Stimulated activated naive CD8-positive, alpha-beta T cell treated with anti-CD3 and anti-CD28 coated beads, Interleukin-15, Interleukin-2, amounts not matched to agents 100 ng/mL and 50 ng/mL, for 24 hours (primary cell): Measurements from ENCODE around the gene LGI1.

ENCODE experiments used
- H3K27ac Mint-ChIP-seq: one replicate; pipeline ENCODE4 v1.8.0; 2021; ENCODE audit warnings: mild to moderate bottlenecking, mixed read lengths
- H3K27me3 Mint-ChIP-seq: one replicate; pipeline ENCODE4 v1.8.0; 2021; ENCODE audit warnings: mixed read lengths
- H3K36me3 Mint-ChIP-seq: one replicate; pipeline ENCODE4 v1.8.0; 2021; ENCODE audit warnings: low read depth, mixed read lengths
- H3K4me1 Mint-ChIP-seq: one replicate; pipeline ENCODE4 v1.8.0; 2021; ENCODE audit warnings: low read depth, mixed read lengths
- H3K4me3 Mint-ChIP-seq: one replicate; pipeline ENCODE4 v1.8.0; 2021; ENCODE audit warnings: mild to moderate bottlenecking, mixed read lengths
- H3K9me3 Mint-ChIP-seq: one replicate; pipeline ENCODE4 v1.8.0; 2021; ENCODE audit warnings: mixed read lengths

LGI1 gene

DNA sequence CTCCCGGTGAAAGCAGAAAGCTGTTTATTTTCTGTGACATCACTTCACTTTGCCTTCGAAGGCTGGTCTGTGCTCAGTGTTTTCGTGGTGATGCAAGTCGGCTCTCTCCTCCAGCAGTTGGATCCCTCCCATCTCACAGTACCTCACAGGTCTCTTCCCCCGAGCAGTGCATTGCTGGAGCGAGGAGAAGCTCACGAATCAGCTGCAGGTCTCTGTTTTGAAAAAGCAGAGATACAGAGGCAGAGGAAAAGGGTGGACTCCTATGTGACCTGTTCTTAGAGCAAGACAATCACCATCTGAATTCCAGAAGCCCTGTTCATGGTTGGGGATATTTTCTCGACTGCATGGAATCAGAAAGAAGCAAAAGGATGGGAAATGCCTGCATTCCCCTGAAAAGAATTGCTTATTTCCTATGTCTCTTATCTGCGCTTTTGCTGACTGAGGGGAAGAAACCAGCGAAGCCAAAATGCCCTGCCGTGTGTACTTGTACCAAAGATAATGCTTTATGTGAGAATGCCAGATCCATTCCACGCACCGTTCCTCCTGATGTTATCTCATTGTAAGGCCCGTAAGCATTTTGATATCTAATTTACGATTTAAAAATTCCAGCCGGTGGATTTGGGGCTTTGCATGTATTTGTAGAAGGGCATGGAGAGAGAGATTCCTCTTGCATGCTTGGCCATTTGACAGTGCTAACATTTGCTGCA, at the start of gene LGI1:
Gene LGI1 (plus strand): TSS at position 136 of the 707 bp plus-strand sequence. CDS start 209 bp downstream, at position 345.
- Mint-ChIP-seq H3K27me3 (peaks cover 71% of the 10 kb centered on the region), H3K36me3 (no peaks in the 10 kb centered on the region), H3K9me3 (no peaks in the 10 kb centered on the region), H3K4me3 (no peak within 1 kb of the TSS), H3K4me1 (peaks cover 23% of the 10 kb centered on the region), H3K27ac (no peak within 1 kb of the TSS)

DNA sequence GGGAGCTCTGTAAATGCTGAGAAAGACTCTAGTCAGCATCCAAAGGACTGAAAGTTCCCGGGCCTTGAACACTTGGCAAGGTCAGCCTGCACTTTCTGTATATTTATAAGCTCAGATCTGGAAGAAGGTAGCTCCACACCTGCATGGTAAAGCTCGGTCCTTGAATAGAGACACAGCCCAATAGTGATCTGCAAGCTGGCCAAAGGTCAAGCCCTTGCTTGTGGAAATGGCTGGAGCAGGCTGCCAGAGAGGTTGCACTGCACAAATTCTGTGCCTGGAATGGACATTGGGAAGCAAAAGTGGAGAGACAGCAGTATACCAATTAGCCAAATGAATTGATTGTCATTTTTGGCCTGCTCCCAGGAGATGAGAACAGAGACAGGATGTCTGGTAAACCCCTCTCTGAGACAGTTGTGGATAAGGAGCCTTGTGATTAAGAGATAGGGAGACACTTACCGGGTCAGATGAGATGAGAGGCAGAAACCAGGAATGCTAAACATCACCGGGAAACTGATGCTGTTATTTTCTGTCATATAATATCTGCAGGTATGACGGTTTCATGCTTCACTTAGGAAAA, 47.3 kb upstream of the LGI1 start:
- no peak overlapping the region for H3K4me3 Mint-ChIP-seq
- H3K27me3 Mint-ChIP-seq, result peaks cover 8% of the 10 kb centered on the region
- no peak overlapping the region for H3K27ac Mint-ChIP-seq
- H3K9me3 Mint-ChIP-seq, result no peaks in the 10 kb centered on the region
- no peaks in the 10 kb centered on the region for H3K36me3 Mint-ChIP-seq
- peaks cover 15% of the 10 kb centered on the region for H3K4me1 Mint-ChIP-seq

DNA sequence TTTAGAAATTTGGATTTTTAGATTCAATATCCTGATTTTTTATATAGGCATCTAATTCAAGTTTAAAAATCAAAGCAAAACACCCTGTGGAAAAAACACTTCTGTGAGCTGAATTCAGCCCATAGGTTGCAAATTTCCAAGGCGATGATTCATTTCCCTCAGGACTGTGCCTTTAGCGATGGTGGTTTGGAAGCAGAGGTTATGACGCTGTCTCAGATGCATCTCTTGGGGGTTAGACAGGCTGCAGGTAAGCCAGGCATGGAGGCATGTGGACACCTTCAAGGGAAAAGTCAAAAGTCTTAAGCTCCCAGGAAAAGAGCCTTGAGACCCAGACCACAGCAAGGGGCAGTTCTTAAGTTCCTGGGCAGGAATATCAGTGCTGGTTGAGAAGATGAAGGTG, 45.8 kb upstream of the LGI1 start:
- no peaks in the 10 kb centered on the region for H3K9me3 Mint-ChIP-seq

DNA sequence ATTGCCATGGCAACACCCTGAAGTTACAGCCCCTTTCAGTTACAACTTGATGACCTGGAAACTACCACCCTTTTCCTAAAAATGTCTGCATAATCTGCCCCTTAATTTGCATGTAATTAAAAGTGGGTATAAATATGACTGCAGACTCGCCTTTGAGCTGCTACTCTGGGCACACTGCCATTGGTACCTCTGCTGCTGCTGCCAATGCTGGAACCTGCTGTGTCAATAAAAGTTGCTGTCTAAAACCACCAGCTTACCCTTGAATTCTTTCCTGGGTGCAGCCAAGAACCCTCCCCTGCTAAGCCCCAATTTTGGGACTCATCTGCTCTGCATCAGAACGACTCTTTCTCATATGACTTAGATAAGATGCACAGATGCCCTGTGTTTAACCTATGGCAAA, 45.1 kb upstream of the LGI1 start:
- H3K27me3 Mint-ChIP-seq, result peaks cover 13% of the 10 kb centered on the region
- no peak overlapping the region for H3K27ac Mint-ChIP-seq
- no peaks in the 10 kb centered on the region for H3K9me3 Mint-ChIP-seq
- H3K36me3 Mint-ChIP-seq, result no peaks in the 10 kb centered on the region
- H3K4me3 Mint-ChIP-seq, result no peak overlapping the region
- peaks cover 12% of the 10 kb centered on the region for H3K4me1 Mint-ChIP-seq

More for the DNA sequence above, 45.8 kb upstream of the LGI1 start:
- peaks cover 19% of the 10 kb centered on the region for H3K4me1 Mint-ChIP-seq
- H3K27me3 Mint-ChIP-seq, result peaks cover 11% of the 10 kb centered on the region
- no peak overlapping the region for H3K4me3 Mint-ChIP-seq
- no peak overlapping the region for H3K27ac Mint-ChIP-seq
- H3K36me3 Mint-ChIP-seq, result no peaks in the 10 kb centered on the region

DNA sequence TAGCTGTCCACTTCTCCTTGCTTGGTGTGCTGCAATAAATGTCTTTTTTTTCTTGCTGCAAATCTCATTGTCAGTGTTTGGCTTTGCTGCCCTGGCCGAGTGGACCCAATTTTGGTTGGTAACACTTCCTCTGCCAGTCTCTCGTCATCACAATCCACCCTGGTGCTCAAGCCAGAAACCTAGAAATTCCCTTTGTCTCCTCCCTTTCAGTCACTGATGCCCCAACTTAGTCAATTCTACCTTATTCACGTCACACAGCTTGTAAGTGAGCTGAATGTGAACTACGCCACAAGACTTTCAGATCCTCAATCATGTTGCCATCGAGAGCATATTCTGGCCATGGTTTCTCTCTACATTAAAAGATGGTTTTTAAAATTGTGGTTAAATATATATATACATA, 42.4 kb upstream of the LGI1 start:
- Mint-ChIP-seq H3K27me3 (peaks cover 36% of the 10 kb centered on the region), H3K4me3 (no peak overlapping the region), H3K36me3 (no peaks in the 10 kb centered on the region), H3K9me3 (no peaks in the 10 kb centered on the region), H3K4me1 (peaks cover 6% of the 10 kb centered on the region), H3K27ac (no peak overlapping the region)

DNA sequence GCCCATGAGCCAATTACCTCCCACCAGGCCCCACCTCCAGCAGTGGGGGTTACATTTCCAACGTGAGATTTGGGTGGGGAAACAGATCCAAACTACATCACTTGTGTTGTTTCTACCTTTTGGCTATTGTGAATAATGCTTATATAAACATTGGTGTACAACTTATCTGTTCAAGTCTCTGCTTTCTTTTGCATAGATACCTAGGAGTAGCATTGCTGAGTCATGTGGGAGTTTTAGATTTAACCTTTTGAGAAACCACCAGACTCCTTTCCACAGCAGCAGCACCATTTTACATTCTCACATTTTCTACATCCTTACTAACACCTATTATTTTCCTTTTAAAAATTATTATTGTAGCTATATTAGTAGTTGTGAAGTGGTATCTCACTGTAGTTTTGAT, 41.0 kb upstream of the LGI1 start:
- Mint-ChIP-seq H3K27ac (no peak overlapping the region), H3K36me3 (no peaks in the 10 kb centered on the region), H3K9me3 (no peaks in the 10 kb centered on the region), H3K4me1 (peaks cover 13% of the 10 kb centered on the region), H3K4me3 (no peak overlapping the region), H3K27me3 (peaks cover 41% of the 10 kb centered on the region)

DNA sequence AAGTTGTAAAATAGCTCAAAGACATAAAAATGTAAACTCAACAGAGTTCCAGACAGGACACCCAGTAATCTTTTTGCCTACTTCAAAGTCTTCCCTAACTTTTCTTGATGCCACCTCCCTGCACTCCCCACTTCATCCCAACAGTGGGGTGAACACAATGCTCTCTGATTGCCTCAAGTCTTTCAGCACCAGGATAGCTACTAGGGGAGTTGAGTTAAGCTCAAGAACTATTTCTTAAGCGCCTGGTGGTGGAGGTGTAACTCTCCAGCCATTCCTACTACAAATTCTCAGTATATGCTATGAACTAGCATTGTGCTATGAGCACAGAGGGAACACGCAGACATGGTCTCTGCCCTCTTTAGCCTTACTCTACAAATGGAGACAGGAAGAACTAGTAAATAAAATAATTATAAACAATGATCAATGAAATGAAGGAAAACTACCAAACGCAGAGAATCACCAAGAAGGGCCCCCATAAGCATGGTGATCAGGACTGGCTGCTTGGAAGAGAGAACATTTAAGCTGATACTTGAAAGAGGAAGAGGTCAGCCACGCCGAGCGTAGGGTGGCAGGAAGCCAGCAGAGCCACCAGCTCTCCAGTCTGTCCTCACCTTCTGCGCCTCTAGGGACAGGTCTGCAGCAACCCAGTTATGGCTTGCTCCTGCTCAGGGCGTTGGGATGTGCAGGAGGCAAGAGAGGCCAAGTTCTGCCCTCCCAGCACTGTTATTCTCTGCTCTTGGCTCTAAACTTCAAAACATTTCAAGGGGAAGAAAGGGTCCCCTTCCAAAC, 38.6 kb upstream of the LGI1 start:
- Mint-ChIP-seq H3K27ac (no peak overlapping the region), H3K4me3 (no peak overlapping the region), H3K9me3 (no peaks in the 10 kb centered on the region), H3K36me3 (no peaks in the 10 kb centered on the region), H3K27me3 (peaks cover 48% of the 10 kb centered on the region), H3K4me1 (peaks cover 13% of the 10 kb centered on the region)

DNA sequence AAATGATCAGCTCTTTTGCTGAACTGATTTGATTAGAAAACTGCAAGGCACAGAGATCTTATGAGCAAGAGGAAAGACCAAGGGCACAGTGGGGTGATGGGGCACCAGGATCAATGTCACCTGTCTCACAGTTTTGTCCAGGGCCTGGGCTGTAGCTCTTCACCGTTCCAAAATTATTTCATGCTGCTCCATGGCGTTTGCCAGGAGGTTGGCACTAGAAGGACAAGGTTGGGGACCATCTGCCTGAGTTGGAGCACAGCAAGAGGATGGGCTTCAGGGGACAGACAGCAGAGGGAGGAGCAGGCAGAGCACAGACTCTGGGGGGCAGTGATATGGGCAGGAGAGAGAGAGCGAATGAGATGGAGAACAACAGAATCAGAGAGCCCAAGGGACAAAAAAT, 37.8 kb upstream of the LGI1 start:
- Mint-ChIP-seq H3K9me3 (no peaks in the 10 kb centered on the region), H3K36me3 (no peaks in the 10 kb centered on the region), H3K27me3 (peaks cover 52% of the 10 kb centered on the region), H3K4me3 (no peak overlapping the region), H3K4me1 (peaks cover 13% of the 10 kb centered on the region), H3K27ac (no peak overlapping the region)

DNA sequence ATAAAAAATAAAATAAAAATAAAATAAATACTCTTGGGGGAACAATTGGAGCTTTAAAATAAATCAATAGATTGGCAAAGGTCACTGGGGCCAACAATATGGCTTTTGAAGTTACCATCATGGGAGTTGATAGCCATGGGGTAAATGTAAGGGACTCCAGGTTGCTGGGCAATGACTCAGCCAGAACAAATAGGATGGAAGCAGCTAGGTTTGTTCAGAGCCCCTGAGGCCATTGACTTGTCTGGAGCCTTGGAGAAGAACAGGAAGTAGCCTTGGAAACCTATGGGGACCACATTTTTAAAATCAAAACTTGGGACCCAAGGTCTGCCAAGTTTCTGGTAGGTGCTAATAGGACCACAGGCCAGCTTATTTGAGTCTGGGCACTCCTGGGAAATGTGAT, 35.2 kb upstream of the LGI1 start:
- no peak overlapping the region for H3K4me3 Mint-ChIP-seq
- no peak overlapping the region for H3K27ac Mint-ChIP-seq

DNA sequence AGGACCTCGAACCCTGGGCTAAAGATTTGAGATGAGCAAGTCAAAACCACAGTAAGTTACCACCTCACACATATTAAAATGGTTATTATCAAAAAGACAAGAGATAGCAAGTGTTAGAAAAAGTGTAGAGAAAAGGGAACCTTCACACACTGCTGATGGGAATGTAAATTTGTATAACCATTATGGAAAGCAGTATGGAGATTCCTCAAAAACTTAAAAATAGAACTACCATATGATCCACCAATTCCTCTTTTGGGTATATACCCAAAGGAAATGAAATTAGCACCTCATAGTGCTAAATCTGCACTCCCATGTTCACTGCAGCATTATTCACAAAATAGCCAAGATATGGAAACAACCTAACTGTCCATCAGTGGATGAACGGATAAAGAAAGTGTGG, 34.6 kb upstream of the LGI1 start:
- Mint-ChIP-seq H3K27ac (no peak overlapping the region), H3K4me3 (no peak overlapping the region), H3K9me3 (no peaks in the 10 kb centered on the region), H3K4me1 (peaks cover 7% of the 10 kb centered on the region), H3K36me3 (no peaks in the 10 kb centered on the region), H3K27me3 (peaks cover 56% of the 10 kb centered on the region)

More for the DNA sequence above, 35.2 kb upstream of the LGI1 start:
- Mint-ChIP-seq H3K4me1 (peaks cover 7% of the 10 kb centered on the region), H3K36me3 (no peaks in the 10 kb centered on the region), H3K27me3 (peaks cover 57% of the 10 kb centered on the region), H3K9me3 (no peaks in the 10 kb centered on the region)

DNA sequence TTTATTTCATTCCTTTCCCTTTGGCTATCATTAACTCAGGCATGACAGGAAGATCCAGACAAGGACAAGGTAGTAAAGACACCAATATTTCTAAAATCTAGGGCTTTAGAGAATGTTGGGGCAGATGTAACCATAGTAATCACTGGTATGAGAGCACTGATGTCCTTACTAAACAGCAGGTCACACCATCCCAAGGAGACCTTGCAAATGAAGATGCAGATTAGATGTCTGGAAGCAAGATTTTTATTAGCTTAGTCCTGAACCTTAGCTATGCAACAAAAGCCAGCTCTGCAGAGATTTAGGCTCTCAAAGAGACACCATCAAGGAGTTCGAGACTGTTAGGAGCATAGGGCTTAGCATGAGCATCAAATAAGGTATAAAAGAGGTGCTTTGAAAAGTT, 31.7 kb upstream of the LGI1 start:
- H3K36me3 Mint-ChIP-seq, result no peaks in the 10 kb centered on the region
- peaks cover 56% of the 10 kb centered on the region for H3K27me3 Mint-ChIP-seq
- no peak overlapping the region for H3K27ac Mint-ChIP-seq
- H3K4me3 Mint-ChIP-seq, result no peak overlapping the region
- peaks cover under 1% of the 10 kb centered on the region for H3K4me1 Mint-ChIP-seq
- no peaks in the 10 kb centered on the region for H3K9me3 Mint-ChIP-seq

DNA sequence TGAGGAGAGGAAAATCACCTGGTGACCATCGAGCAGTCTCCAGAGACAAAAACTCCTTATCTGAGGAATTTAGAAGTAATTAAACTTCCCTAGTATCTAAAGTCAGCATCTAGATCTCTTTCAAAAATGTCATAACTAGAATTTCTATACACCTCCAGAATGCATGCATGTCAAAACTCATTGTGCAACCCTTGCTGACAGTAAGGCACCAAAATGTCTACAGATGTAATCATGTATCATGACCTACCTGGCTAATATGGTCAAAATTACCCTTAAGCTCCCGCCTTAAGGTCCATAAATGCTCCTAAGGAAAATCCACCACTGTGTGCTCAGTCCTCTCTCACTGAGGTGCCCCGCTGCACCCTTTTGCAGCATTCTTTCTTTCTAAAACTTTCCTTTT, 16.4 kb upstream of the LGI1 start:
- H3K4me3 Mint-ChIP-seq, result no peak overlapping the region
- no peak overlapping the region for H3K27ac Mint-ChIP-seq
- H3K4me1 Mint-ChIP-seq, result no peaks in the 10 kb centered on the region
- peaks cover 22% of the 10 kb centered on the region for H3K27me3 Mint-ChIP-seq
- H3K9me3 Mint-ChIP-seq, result peaks cover 3% of the 10 kb centered on the region
- H3K36me3 Mint-ChIP-seq, result no peaks in the 10 kb centered on the region

DNA sequence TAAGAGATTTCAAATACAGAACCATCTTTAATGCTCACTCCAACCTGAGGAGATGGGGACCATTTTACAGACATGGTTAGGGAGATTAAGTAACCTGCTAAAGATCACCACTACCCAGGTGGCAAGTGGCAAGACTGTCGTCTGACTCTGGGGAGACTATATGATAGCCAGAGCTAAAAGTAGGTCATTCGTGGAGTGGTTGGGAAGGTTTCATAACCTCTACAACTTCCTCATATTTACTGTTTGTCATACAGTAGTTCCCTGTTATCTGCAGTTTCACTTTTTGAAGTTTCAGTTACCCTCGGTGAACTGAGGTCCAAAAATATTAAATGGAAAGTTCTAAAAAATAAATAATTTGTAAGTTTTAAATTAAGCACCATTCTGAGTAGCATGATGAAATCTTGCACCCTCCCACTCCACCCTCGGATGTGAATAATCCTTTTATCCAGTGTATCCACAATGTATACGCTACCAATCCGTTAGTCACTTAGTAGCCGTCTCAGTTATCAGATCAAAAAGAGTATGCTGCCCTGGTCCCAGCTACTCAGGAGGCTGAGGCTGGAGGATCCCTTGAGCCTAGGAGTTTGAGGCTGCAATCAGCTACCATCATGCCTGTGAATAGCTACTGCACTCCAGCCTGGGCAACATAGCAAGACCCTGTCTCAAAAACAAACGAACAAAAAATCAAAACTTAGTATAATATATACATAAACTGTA, 14.9 kb upstream of the LGI1 start:
- H3K9me3 Mint-ChIP-seq, result peaks cover 3% of the 10 kb centered on the region
- no peak overlapping the region for H3K4me3 Mint-ChIP-seq
- no peak overlapping the region for H3K27ac Mint-ChIP-seq
- peaks cover 8% of the 10 kb centered on the region for H3K27me3 Mint-ChIP-seq
- H3K4me1 Mint-ChIP-seq, result no peaks in the 10 kb centered on the region
- H3K36me3 Mint-ChIP-seq, result no peaks in the 10 kb centered on the region

DNA sequence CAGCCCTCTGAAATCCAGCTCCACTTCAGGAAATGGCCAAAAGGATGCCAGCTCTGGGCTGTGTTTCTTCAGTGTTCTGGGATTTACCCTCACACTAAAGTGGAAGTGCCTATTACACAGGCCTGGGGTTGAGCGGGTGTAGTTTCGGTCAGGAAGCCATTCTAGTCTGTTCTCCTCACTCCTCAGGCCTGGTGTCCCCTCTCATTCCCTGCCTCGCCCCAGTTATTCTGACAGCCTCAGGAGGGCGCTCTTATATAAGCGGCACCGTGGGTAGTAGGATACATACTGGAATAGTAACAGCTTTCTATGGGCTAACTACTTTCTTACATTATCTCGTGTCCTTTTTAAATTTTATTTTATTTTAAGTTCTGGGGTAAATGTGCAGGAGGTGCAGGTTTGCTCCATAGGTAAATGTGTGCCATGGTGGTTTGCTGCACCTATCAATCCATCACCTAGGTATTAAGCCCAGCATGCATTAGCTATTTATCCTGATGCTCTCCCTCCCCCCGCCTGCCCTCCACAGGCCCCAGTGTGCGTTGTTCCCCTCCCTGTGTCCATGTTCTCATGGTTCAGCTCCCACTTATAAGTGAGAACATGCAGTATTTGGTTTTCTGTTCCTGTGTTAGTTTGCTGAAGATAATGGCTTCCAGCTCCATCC, 12.2 kb upstream of the LGI1 start:
- Mint-ChIP-seq H3K27me3 (peaks cover 3% of the 10 kb centered on the region), H3K4me3 (no peak overlapping the region), H3K36me3 (no peaks in the 10 kb centered on the region), H3K9me3 (no peaks in the 10 kb centered on the region), H3K27ac (no peak overlapping the region), H3K4me1 (no peaks in the 10 kb centered on the region)
